HG02840 (cell line): Measurements from ENCODE around the gene CYREN.
"Not testable (repeated sequence)": the region's sequence is repeated elsewhere in the genome, so short reads cannot be mapped to it uniquely, and the experiment has no call there.

Experiments
- ATAC-seq: cut with Tn5 transposase; IDR thresholded peaks from one replicate; pipeline ENCODE4 v1.9.1; 2021; ENCODE audit warnings: mild to moderate bottlenecking, moderate library complexity, moderate number of reproducible peaks; ENCODE audit not compliant: unreplicated experiment, low FRiP score

CYREN gene

DNA sequence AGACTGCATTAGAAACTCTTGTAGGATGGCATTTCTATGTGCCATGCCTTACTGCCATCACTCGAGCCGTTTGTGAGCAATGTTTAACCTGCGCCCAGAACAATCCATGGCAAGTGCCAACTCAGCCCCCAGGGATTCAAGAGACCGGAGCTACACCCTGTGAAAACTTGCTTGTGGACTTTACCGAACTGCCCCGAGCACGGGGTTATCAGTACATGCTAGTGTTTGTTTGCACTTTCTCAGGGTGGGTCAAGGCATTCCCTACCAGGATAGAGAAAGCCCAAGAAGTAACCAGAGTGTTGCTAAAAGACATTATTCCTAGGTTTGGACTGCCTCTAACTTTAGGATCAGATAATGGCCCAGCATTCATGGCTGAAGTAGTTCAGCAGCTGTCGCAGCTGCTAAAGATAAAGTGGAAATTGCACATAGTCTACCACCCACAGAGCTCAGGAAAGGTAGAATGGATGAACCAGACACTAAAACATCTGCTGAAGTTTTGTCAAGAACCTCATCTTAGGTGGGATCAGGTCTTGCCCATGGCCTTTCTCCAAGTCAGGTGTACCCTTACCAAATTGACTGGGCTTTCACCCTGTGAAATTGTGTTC, 8.9 kb upstream of the CYREN start:
- no peak for ATAC-seq

DNA sequence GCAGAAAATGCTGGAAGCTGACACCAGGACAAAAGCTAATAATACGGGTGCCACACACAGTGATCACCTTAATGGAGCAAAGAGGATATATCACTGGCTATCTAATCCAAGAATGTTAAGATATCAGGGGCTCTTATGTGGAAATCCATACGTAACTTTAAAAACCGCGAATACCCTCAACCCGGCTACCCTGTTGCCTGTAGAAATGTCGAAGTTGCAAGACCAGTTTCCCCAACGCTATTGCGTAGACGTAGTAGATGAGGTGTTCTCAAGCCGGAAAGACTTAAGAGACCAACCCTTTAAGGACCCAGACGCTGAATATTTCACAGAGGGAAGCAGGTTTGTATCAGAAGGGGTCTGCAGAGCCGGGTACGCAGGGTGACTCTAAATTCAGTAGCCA, 7.9 kb upstream of the CYREN start:
- ATAC-seq = no peak

DNA sequence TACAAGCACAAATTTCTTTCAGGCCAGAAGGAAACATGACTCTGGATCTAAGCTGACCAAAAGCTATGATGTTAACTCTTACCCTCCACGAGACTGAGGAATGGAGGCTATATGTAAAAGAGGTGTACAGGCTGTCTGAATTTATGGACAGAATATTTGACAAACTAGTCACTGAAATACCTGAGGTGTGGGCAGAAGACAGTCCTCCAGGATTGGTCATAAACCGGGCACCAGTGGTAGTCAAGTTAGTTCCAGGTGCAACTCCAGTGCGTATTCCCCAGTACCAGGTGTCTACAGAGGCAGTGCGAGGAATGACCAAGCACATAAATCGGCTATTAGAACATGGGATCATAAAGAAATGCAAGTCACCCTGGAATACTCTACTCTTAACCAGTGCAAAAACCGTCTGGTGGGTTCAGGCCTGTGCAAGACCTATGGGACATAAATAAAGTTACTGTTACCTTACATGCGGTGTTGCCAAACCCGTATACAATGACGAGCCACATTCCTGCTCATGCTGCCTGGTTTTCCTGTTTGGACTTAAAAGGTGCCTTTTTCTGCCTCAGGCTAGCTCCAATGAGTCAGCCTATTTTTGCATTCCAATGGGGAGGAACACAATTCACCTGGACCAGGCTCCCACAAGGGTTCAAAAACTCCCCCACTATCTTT, 6.7 kb upstream of the CYREN start:
- ATAC-seq = no peak

DNA sequence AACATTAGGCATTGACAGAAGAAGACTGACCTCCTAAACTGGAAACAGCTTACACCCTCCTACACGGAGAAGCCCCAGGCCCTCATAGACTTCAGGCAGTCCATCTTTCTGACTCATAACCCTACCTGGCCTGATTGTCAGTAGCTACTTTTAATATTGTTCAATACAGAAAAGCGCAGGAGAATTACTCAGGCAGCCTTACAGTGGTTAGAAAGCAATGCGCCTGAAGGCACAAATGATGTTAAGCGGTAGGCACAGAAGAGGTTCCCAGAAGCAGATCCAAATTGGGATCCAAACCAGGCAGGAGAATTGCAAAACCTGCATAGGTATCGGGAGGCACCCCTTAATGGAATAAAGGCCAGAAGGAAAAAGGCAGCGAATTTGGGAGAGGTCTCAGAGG, 5.4 kb upstream of the CYREN start:
- no peak for ATAC-seq

DNA sequence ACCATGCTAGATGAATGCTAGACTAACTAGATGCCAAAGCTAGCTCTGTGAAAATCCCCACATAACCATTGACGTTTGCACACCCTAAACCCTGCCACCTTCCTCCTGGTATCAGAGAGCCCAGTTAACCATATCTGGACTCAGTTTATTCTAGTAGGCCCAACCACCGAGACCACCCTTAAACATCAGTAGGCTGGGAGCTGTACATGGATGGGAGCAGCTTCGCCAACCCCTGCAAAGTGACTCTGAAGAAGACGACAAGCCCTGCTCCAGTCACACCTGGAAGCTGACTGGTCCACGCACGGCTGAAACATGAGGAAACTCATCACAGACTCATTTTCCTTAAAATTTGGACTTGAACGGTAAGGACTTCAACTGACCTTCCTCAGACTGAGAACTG, 4.4 kb upstream of the CYREN start:
- ATAC-seq = no peak

DNA sequence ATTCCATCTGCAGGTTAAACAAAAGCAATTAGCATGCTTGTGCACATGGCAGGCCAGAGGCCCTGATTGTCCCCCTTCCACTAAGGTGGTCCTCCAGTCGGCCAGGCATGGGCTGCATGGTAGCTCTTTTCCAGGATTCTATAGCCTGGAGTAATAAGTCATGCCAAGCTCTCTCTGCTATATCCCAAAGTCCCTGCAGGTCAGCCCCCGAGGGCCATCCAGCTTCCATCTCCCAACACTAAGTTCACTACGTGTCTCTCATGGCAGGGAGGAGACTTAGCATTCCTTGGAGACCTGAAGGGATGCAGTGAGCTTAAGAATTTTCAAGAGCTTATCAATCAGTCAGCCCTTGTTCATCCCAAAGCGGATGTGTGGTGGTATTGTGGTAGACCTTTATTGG, 3.4 kb upstream of the CYREN start:
- ATAC-seq = not testable (repeated sequence)

DNA sequence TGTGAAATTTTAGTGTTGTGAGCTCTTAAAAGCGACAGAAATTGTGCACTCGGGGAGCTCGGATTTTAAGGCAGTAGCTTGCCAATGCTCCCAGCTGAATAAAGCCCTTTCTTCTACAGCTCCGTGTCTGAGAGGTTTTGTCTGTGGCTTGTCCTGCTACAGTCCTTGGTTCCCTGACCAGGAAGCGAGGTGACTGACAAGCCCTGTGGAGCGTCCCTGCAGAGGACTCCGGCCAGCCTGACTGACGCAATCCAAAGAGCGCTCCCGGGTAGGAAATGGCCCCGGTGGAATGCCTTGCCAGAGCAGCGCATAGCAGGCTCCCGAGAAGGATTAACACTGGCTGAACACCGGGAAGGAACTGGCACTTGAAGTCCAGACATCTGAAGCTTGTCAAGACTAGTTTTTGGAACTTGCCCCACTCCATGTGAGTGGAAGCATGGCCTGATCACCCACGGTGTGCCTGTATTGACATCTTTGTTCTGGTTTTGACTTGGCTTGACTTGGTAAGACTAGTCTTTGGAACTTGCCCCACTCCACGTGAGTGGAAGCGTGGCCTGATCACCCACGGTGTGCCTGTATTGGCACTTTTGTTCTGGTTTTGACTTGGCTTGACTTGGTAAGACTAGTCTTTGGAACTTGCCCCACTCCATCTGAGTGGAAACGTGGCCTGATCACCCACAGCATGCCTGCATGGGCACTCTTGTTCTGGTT, 1.2 kb upstream of the CYREN start:
- ATAC-seq = not testable (repeated sequence)

DNA sequence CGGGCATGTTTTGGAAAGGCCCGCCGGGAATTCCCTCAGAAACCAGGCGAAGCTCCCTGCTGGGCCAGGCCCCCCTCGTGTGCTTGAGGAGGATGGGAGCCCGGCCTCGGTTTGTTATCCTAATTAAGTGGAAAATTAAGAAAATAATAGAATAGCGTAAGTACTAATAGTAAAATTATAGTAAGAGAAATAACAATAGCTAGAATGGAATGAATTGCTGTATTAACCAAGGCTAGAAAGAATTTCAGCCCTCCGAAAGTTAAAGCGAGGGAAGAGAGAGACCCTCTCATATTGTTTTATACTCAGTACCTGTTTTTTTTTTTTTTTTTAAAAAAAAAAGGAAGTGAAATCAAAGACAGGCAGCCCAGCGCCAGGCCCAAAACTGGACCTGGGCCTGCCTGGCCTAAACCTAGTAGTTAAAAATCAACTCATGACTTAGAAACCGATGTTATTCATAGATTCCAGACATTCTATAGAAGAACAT, 533 bp upstream of the CYREN start:
- peak; percentile 39 for ATAC-seq

DNA sequence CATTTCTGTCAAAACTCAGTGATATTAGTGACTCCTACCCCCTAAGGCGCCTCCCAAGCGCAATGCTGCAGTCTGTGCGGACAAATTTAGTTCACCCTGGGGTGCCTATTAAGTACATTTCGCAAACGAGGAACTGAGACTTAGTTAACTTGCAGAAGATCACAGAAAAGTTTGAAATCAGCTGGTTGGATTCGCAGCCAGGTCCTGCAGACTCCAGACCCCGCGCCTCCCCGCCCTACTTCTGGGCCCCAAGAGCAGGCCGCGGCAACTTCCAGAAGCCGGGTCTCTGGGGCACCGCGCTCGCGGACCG, 588 bp downstream of the CYREN start:
- peak; percentile 17 for ATAC-seq

DNA sequence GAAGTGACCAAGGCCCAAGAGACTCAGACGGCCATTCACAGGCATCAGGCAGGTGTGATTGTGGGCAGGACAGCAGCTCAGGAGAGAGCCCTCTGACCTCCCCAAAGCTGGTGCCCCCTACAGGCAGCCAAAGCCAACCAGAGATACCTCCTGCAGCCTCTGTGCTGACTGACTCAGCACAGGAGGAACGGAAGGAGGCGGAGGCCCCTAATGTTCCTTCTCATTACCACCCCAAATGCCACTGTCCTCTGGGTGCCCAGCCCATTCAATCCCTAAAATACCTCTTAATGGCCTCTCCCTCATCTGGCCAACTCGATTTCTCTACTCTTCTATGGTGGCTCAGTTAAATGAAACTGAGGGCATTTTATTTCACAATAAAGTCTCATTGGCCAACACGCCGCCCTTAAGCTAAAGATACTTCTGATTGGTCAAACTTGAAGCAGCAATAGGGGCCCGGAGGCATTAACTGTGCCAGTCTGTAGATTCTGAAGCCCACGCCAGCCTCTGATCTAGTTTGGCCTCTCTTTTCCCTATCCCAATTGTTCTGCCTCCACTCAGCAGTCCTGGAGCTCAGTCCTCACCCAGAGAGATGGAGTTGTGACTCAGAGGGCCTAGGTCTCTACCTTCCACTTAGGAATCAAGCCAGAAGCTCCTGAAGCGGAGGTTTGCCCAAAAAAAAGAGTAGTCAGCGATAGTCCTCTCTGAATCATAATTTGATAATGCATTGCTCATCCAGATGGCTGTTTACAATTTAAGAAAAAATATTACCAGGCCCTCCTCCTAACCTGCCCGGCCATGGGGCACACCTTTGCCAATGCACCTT, 1.2 kb downstream of the CYREN start:
- no peak for ATAC-seq

DNA sequence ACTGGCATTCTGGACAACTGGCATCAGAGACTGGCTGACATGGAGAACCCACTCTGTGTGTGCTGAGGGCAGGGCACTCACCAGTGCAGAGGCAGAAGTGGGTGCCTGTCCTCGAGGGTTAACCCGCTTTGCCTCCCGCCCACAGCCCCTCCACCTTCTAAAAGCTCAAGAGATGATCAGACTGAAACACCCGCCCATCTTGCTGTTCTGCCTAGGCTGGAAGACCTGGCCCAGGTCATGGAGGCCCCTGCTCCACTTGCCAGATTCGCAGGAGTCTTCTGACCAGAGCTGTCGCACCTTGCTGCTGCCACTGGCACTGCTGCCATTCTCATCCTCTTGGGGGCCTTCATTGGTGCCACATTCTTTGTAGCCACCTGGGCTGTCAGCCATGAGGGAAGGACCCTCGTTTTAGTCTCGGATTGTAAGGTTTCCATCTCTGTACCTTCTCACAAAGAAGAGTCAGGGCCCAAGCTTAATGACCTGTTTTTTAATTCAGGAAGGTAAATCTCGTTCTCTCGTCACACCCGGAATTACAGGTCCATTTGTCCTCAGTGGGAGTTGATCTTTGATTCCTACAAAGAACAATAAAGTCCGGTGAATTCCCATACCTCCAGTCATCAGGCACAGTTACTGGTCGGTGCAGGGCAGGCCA, 1.9 kb downstream of the CYREN start:
- no peak for ATAC-seq

DNA sequence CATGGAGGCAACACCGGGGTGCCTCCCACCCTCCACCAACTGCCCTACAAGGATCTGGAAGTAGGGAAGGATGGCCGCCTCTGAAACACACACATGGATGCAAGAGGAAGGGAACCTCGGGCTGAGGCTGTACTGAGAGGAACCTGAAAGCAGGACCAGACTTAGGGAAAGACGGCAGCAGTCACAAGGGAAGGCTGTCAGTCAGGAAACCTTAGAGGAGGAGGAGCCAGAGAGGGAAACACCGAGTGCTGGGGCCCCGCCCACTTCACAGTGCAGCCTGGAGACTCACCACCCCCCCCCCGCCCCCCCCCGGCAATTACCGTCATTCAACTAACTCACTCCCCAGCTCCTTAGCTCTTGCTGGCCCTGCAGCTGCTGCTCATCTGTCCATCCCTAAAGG, 2.5 kb downstream of the CYREN start:
- ATAC-seq = no peak

DNA sequence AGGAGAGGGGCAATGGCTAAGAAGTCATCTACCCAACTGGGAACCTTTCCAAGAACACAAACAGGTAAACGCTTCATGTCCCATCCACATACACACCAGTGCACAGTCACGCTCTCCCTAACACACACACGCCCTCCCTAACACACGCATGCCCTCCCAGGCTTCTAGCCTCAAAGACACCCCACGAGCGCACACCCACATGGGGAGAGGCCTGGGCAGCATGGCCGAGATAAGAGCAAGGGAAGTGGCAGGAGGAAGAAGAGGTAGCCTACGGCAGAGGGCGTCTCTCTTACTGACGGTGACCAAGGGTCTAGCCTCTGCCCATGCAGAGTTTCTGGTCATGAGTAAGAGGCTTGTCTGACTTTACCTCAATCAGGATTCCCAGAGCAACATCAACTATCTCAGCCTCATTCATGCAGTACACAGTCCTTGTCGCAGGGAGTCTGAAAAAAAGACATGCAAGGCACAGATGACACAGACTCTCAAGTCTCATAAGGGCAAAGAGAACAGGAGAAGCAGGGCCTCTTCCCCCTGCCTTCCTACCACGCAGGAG, 3.1 kb downstream of the CYREN start:
- no peak for ATAC-seq

DNA sequence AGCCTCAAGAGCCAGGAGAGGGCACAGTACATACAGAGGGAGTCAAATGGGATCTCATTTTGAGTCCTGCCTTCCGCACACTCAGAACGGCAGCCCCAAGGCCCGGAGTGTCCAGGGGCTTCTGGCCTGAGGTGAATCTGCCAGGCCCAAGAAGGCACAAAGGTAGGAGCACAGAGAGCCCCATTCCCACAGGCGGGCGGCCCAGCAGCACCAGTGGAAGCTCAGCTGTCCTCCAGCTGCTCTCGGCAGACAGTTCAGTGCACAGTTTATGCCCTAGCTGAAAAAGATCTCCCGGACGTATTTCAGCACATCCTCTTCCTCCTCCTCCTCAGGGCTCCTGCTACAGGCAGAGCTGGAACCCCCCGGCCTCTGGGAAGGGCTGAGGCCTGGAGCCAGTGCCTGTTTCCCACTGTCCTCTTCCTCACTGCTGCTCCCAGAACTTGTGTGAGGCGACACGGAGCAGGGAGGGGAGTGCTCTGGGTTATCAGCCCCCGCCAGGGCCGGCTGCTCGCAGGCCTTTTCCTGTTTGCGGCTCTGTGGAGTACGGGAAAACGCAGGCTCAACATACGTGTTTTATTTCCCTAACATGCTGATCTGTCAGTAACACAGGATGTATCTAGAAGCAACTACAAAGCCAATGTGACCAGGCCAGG, 4.0 kb downstream of the CYREN start:
- no peak for ATAC-seq

DNA sequence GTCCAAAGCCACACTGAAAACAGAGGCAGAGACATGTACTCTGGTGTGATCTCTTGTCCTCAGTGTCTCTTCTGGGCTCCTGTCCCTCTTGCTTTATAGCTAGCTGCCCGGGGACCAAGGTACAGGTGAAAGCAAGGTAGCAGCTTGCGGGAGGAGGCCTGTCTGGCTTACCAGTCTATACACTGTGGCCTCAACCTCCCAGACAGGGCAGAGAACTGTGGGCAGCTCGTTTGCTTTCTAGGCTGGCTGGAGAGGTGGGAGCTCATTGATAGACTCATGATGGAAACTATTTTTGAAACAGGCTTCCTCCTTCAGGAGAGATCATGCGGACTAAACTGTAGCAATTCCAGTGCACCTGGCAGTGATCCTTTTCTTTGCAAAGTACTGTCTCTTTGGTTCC, 4.6 kb downstream of the CYREN start:
- ATAC-seq = no peak

DNA sequence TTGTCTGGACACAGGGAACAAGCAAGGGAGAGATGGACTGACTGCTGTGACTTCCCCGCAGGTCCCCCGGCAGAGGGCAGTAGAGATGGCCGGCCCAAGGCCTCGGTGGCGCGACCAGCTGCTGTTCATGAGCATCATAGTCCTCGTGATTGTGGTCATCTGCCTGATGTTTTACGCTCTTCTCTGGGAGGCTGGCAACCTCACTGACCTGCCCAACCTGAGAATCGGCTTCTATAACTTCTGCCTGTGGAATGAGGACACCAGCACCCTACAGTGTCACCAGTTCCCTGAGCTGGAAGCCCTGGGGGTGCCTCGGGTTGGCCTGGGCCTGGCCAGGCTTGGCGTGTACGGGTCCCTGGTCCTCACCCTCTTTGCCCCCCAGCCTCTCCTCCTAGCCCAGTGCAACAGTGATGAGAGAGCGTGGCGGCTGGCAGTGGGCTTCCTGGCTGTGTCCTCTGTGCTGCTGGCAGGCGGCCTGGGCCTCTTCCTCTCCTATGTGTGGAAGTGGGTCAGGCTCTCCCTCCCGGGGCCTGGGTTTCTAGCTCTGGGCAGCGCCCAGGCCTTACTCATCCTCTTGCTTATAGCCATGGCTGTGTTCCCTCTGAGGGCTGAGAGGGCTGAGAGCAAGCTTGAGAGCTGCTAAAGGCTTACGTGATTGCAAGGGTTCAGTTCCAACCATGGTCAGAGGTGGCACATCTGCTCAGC, 6.0 kb downstream of the CYREN start:
- no peak for ATAC-seq

DNA sequence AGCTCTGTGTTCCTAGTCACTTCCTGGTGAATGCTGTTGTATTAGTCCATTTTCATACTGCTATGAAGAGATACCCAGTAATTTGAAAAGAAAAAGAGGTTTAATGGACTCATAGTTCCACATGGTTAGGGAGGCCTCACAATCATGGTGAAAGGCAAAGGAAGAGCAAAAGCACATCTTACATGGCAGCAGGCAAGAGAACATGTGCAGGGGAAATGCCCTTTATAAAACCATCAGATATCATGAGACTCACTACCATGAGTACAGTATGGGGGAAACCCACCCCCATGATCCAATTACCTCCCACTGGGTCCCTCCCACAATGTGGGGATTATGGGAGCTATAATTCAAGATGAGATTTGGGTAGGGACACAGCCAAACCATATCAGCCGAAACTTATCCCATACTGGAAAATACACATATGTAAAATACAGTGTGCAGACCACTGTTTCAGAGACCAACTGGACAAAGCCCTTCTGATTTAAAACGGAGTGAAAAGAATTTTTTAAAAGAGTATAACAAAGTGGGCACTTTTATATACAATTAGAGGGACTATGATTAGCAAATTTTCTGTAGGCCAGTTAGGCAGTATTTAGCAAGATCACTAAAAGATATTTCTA, 8.0 kb downstream of the CYREN start:
- ATAC-seq = no peak

DNA sequence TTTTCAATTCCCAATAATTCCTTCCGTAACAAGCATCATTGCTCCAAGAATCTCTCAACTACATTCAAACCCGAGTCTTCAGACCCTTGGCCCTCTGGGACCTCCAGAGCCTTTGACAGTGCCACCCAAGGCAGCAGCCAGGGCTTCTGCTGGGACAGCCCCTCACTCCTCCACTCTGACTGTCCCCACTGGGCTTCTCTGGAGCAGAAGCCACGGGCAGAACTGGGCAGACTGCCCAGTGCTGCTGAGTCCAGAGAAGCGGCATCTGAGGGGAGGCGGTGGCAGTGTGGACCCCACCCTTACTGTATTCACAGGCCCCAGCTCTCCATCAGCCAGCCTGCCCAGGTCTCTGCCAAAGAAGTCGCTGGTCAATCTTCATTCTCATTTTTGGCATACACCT, 8.8 kb downstream of the CYREN start:
- no peak for ATAC-seq
